Bronchial smooth muscle cell (primary cell): ENCODE measurements around the gene PRH2. TPM values are rescaled to one million over a fixed set of nuclear protein-coding genes. Genes with fewer than 3 reads are reported as not detected.

Source experiments
- total RNA-seq: library from RNA; depleted of rRNA; stranded (reverse); fragments of >200 nt; gene quantifications from 2 replicates; pipeline ENCODE4 v1.2.1, GENCODE V29; 2014

The PRH2 gene
- total RNA-seq: 0.63 TPM in 1 of 2 replicates, not detected in the other

DNA sequence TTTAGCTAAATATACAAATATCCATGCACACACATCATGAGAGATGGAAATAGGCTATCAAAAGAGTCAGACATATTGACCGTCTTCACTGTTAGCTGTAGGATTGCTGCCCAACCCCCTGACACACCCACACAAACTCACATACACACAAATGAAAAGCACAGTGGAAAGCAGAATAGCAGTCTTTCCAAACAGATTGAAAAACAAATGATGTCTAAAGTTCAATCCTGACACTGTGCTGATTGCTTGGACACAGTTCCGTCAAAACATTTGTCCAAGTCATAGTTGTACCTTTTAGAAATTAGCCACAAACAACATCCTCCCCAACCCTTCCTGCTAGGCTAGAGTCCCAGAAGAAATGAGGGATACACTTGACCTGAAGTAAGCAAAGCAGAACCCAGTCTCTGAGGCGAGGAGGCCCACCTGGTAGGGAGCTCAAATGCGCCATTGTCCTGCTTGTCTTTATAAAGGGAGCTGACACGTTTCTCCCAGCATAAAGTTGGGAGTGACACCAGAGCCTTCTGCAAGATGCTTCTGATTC lies at the start of gene PRH2:
Gene PRH2 (plus strand): TSS at position 491 of the 541 bp plus-strand sequence. CDS start 38 bp downstream, at position 529.

DNA sequence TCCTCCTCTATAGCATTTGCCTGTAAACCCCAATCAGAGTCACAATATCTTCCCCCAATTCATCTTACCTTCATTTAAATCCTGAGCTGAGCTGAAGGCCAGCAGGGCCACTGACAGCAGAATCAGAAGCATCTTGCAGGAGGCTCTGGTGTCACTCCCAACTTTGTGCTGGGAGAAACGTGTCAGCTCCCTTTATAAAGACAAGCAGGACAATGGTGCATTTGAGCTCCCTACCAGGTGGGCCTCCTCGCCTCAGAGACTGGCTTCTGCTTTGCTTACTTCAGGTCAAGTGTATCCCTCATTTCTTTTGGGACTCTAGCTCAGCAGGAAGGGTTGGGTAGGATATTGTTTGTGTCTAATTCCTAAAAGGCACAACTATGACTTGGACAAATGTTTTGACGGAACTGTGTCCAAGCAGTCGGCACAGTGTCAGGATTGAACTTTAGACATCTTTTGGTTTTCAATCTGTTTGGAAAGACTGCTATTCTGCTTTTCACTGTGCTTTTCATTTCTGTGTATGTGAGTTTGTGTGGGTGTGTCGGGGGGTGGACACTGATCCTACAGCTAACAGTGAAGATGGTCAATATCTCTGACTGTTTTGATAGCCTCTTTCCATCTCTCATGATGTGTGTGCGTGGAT lies 44.8 kb upstream of the PRH2 start, which contains the start of gene PRH1:
Gene PRH1 (minus strand): TSS at position 170 of the 640 bp plus-strand sequence. CDS start 38 bp downstream, at position 132.

DNA sequence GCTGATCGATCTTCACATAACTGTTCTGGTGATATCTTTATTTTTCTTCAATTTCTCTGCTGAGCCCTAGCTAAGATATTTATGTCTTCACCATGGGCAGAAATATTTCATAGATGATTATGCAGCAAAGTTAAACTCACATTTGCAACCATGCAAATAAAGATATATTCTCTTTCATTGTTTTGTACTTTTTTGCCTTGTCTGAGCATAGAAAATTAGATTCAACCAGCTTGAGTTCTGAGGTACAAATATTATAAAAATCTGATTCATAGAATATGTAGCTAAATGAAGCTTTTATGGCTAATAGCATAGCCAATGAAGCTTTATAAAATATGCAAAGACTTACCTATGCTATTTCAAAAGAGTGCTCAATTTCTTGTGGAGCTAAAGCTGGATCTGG lies 19.6 kb upstream of the PRH2 start, which contains the start of gene TAS2R13:
Gene TAS2R13 (minus strand): TSS at position 101 of the 400 bp plus-strand sequence. CDS start 264 bp downstream, outside the sequence.

DNA sequence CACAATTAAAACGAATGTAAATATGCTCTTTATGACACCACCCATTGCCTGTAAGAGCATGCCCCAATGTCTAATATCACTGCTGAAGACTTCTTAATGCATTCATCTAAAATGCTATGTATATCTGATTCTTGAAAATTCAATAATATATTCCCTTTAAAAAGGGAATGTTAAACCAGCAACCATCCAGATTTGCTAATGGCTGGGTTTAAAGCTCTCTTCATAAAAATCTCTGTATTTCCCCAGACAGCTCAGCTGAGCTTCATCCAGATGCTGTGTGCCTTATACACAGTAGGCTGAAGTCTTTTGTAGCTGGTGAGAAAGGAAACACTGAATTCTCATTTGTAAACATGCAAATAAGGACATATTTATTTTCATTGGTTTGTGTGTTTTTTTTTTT lies 10.1 kb downstream of the PRH2 start, which contains the start of gene TAS2R14:
Gene TAS2R14 (minus strand): TSS at position 101 of the 400 bp plus-strand sequence. CDS start 56 bp downstream, at position 45.

Other genes with a start within 250 kb of the PRH2 start
- 72.3 and 86.2 TPM in 2 replicates for gene YBX3, start 205.9 kb upstream of the PRH2 start, total RNA-seq
- gene TAS2R7, start 126.6 kb upstream of the PRH2 start, total RNA-seq: not detected in 2 replicates
- gene TAS2R8, start 122.0 kb upstream of the PRH2 start, total RNA-seq: 0.26 TPM in 1 of 2 replicates, not detected in the other
- 0.09 and 0.16 TPM in 2 replicates for gene TAS2R9, start 119.1 kb upstream of the PRH2 start, total RNA-seq
- gene TAS2R10, start 102.9 kb upstream of the PRH2 start, total RNA-seq: 0.60 and 1.3 TPM in 2 replicates
- 0.32 and 0.60 TPM in 2 replicates for gene PRR4, start 79.8 kb upstream of the PRH2 start, total RNA-seq
- gene PRH1, start 45.0 kb upstream of the PRH2 start, total RNA-seq: 15.9 and 21.0 TPM in 2 replicates
- gene TAS2R13, start 19.7 kb upstream of the PRH2 start, total RNA-seq: 0.69 and 0.95 TPM in 2 replicates
- gene TAS2R14, start 10.0 kb downstream of the PRH2 start, total RNA-seq: 1.7 and 2.0 TPM in 2 replicates
- 1.5 and 1.7 TPM in 2 replicates for gene TAS2R50, start 57.7 kb downstream of the PRH2 start, total RNA-seq
- gene TAS2R20, start 69.1 kb downstream of the PRH2 start, total RNA-seq: 1.6 and 2.5 TPM in 2 replicates
- gene TAS2R19, start 93.4 kb downstream of the PRH2 start, total RNA-seq: 3.9 and 4.6 TPM in 2 replicates
- gene TAS2R31, start 102.2 kb downstream of the PRH2 start, total RNA-seq: 1.6 and 3.0 TPM in 2 replicates
- gene TAS2R46, start 133.1 kb downstream of the PRH2 start, total RNA-seq: 1.2 and 1.7 TPM in 2 replicates
- 0.63 and 1.0 TPM in 2 replicates for gene TAS2R43, start 163.1 kb downstream of the PRH2 start, total RNA-seq
- gene TAS2R30, start 205.4 kb downstream of the PRH2 start, total RNA-seq: 2.2 and 3.5 TPM in 2 replicates
- 2.7 and 3.9 TPM in 2 replicates for gene SMIM10L1, start 242.0 kb downstream of the PRH2 start, total RNA-seq